ENCODE measurements around the gene CDH11.

DNA sequence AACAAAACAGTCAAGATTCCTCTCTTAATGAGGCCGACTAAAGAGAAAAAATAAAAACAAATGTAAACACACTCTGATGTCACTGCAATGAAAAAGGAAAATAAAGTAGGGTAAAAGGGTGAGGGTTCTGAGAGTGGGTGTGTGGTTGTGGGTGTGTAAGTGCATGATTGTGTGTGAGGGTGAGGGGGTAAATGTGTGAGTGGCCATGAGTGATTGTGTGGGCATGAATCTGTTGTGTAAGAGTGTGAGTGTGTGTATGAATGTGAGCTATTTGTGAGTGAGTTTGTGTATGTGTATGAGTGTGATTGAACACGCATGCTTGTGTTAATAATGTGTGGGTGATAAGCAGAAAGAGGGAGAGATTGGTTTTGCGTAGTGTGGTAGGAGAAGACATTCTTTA, 132.8 kb downstream of the CDH11 start:
- no peak for TF ChIP-seq POLR2A (IDR thresholded peaks at IDR 0.05)
- TF ChIP-seq, protein P1, sequence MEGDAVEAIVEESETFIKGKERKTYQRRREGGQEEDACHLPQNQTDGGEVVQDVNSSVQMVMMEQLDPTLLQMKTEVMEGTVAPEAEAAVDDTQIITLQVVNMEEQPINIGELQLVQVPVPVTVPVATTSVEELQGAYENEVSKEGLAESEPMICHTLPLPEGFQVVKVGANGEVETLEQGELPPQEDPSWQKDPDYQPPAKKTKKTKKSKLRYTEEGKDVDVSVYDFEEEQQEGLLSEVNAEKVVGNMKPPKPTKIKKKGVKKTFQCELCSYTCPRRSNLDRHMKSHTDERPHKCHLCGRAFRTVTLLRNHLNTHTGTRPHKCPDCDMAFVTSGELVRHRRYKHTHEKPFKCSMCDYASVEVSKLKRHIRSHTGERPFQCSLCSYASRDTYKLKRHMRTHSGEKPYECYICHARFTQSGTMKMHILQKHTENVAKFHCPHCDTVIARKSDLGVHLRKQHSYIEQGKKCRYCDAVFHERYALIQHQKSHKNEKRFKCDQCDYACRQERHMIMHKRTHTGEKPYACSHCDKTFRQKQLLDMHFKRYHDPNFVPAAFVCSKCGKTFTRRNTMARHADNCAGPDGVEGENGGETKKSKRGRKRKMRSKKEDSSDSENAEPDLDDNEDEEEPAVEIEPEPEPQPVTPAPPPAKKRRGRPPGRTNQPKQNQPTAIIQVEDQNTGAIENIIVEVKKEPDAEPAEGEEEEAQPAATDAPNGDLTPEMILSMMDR (IDR thresholded peaks at IDR 0.05), result no peak
